WERI-Rb-1 (cell line): ENCODE measurements around the gene BDH1.

Experiments
- DNase-seq: peaks from one replicate; pipeline ENCODE4 v3.0.0-alpha.2; 2020
- H3K27ac ChIP-seq: fragments of 250-450 bp; sonication (Bioruptor Pico); 2 replicates; pipeline ENCODE4 v1.5.1; 2020; ENCODE audit warnings: mild to moderate bottlenecking, moderate library complexity
- H3K27me3 ChIP-seq: fragments of 250-450 bp; sonication (Bioruptor Pico); 2 replicates; pipeline ENCODE4 v1.5.1; 2021; ENCODE audit warnings: mild to moderate bottlenecking, low read depth, moderate library complexity; ENCODE audit not compliant: insufficient read depth, severe bottlenecking
- H3K36me3 ChIP-seq: fragments of 250-450 bp; sonication (Bioruptor Pico); 2 replicates; pipeline ENCODE4 v1.5.1; 2020; ENCODE audit warnings: mild to moderate bottlenecking, moderate library complexity
- H3K4me3 ChIP-seq: 2 replicates; pipeline ENCODE4 v1.5.1; 2011; ENCODE audit warnings: low read depth, mild to moderate bottlenecking, control low read depth, low read length
- H3K9me3 ChIP-seq: fragments of 250-450 bp; sonication (Bioruptor Pico); 2 replicates; pipeline ENCODE4 v1.5.1; 2021; ENCODE audit warnings: mild to moderate bottlenecking, moderate library complexity; ENCODE audit not compliant: severe bottlenecking
- CTCF ChIP-seq: IDR thresholded peaks from 2 replicates; pipeline ENCODE4 v1.5.1; 2011; ENCODE audit warnings: low read depth, mild to moderate bottlenecking, control low read depth, inconsistent platforms, low read length

The BDH1 gene

GRCh38 chr3:197496746-197497125, 59.0 kb downstream of the BDH1 start:
- TF ChIP-seq CTCF = no peak
- no peaks in the 10 kb centered on the region for H3K36me3 ChIP-seq
- peak overlapping the region; percentile 57 for H3K27ac ChIP-seq
- H3K27me3 ChIP-seq = no peaks in the 10 kb centered on the region
- H3K4me3 ChIP-seq = no peak overlapping the region
- no peak for DNase-seq
- H3K9me3 ChIP-seq = no peaks in the 10 kb centered on the region

GRCh38 chr3:197495999-197496745, 59.6 kb downstream of the BDH1 start:
- H3K27me3 ChIP-seq = no peaks in the 10 kb centered on the region
- no peaks in the 10 kb centered on the region for H3K36me3 ChIP-seq
- TF ChIP-seq CTCF = no peak
- peak; percentile 57 for DNase-seq
- no peak overlapping the region for H3K4me3 ChIP-seq
- H3K9me3 ChIP-seq = no peaks in the 10 kb centered on the region
- peak overlapping the region; percentile 57 for H3K27ac ChIP-seq

GRCh38 chr3:197495499-197495898, 60.3 kb downstream of the BDH1 start:
- DNase-seq = no peak
- Histone ChIP-seq H3K27ac (no peak overlapping the region), H3K27me3 (no peaks in the 10 kb centered on the region), H3K9me3 (no peaks in the 10 kb centered on the region), H3K36me3 (no peaks in the 10 kb centered on the region), H3K4me3 (no peak overlapping the region)
- no peak for TF ChIP-seq CTCF

GRCh38 chr3:197495059-197495455, 60.7 kb downstream of the BDH1 start:
- no peak overlapping the region; the same call in 1 of the 2 replicates for H3K27ac ChIP-seq
- no peak for TF ChIP-seq CTCF
- no peaks in the 10 kb centered on the region for H3K27me3 ChIP-seq
- no peaks in the 10 kb centered on the region for H3K36me3 ChIP-seq
- DNase-seq = no peak
- H3K9me3 ChIP-seq = no peaks in the 10 kb centered on the region
- H3K4me3 ChIP-seq = no peak overlapping the region

- TF ChIP-seq CTCF = no peak
- H3K27ac ChIP-seq = no peak overlapping the region; the same call in 1 of the 2 replicates
- H3K9me3 ChIP-seq = no peaks in the 10 kb centered on the region
- H3K4me3 ChIP-seq = no peak overlapping the region
- peak; percentile 46 for DNase-seq
- no peaks in the 10 kb centered on the region for H3K36me3 ChIP-seq
- no peaks in the 10 kb centered on the region for H3K27me3 ChIP-seq
Observed at GRCh38 chr3:197494366-197495058, 61.3 kb downstream of the BDH1 start.
